SK-N-SH (cell line): ENCODE results near the gene THSD7B.

ENCODE experiments used
- CTCF ChIP-seq: fragments of 200-600 bp; sonication (generic); IDR thresholded peaks from 2 replicates; pipeline ENCODE4 v1.6.1; 2017; ENCODE audit warnings: antibody characterized with exemption, mild to moderate bottlenecking, moderate library complexity
- ELF1 ChIP-seq: IDR thresholded peaks from 2 replicates; pipeline ENCODE4 v1.4.0; 2012
- EP300 ChIP-seq, 2 experiments: IDR thresholded peaks; 2 replicates each; pipeline versions ENCODE4 v1.4.0 to v1.6.1; 2012; ENCODE audit warnings: borderline replicate concordance in 1 of 2, low read depth in 1 of 2, low read length in 1 of 2
- EZH2phosphoT487 ChIP-seq: fragments of 200-600 bp; sonication (generic); IDR thresholded peaks from 2 replicates; pipeline ENCODE4 v1.6.1; 2017; ENCODE audit warnings: low read depth, mixed run types, mild to moderate bottlenecking, antibody characterized with exemption, moderate library complexity, borderline replicate concordance
- FOXJ3 ChIP-seq: sonication (generic); formaldehyde crosslinking; IDR thresholded peaks from 2 replicates; pipeline ENCODE4 v1.5.1; 2020; ENCODE audit warnings: mild to moderate bottlenecking, missing genetic modification reagents
- PBX3 ChIP-seq: IDR thresholded peaks from 2 replicates; pipeline ENCODE4; 2012
- POLR2AphosphoS5 ChIP-seq: IDR thresholded peaks from 2 replicates; pipeline ENCODE4 v1.6.1; 2012; ENCODE audit warnings: low read depth, low read length
- RCOR1 ChIP-seq: fragments of 150-350 bp; IDR thresholded peaks from 2 replicates; pipeline ENCODE4 v1.6.1; 2017; ENCODE audit warnings: antibody characterized with exemption, low read length
- TCF12 ChIP-seq: IDR thresholded peaks from 2 replicates; pipeline ENCODE4 v1.4.0; 2012
- YY1 ChIP-seq: IDR thresholded peaks from 2 replicates; pipeline ENCODE4 v1.4.0; 2012; ENCODE audit warnings: low read depth, mild to moderate bottlenecking
- TF ChIP-seq, protein P1 (sequence below): IDR thresholded peaks from 2 replicates; pipeline ENCODE4 v1.6.1; 2012; ENCODE audit warnings: mild to moderate bottlenecking, low read depth, low read length, moderate library complexity

- TF ChIP-seq CTCF (no peak), ELF1 (no peak), EP300 (IDR thresholded peaks at IDR 0.05; ENCODE audit: borderline replicate concordance in 1 of 2, low read depth in 1 of 2, low read length in 1 of 2) (no peak), EZH2phosphoT487 (no peak), RCOR1 (no peak), YY1 (no peak), PBX3 (no peak), POLR2AphosphoS5 (no peak), TCF12 (no peak), FOXJ3 (CRISPR knock-in tag) (no peak)
- TF ChIP-seq, protein P1, sequence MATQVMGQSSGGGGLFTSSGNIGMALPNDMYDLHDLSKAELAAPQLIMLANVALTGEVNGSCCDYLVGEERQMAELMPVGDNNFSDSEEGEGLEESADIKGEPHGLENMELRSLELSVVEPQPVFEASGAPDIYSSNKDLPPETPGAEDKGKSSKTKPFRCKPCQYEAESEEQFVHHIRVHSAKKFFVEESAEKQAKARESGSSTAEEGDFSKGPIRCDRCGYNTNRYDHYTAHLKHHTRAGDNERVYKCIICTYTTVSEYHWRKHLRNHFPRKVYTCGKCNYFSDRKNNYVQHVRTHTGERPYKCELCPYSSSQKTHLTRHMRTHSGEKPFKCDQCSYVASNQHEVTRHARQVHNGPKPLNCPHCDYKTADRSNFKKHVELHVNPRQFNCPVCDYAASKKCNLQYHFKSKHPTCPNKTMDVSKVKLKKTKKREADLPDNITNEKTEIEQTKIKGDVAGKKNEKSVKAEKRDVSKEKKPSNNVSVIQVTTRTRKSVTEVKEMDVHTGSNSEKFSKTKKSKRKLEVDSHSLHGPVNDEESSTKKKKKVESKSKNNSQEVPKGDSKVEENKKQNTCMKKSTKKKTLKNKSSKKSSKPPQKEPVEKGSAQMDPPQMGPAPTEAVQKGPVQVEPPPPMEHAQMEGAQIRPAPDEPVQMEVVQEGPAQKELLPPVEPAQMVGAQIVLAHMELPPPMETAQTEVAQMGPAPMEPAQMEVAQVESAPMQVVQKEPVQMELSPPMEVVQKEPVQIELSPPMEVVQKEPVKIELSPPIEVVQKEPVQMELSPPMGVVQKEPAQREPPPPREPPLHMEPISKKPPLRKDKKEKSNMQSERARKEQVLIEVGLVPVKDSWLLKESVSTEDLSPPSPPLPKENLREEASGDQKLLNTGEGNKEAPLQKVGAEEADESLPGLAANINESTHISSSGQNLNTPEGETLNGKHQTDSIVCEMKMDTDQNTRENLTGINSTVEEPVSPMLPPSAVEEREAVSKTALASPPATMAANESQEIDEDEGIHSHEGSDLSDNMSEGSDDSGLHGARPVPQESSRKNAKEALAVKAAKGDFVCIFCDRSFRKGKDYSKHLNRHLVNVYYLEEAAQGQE: no peak
These were observed 395.9 kb downstream of the THSD7B start for GRCh38 chr2:137161250-137161649.
